HCT116 (cell line): Measurements from ENCODE around the gene FAT1. TPM values are rescaled to one million over a fixed set of nuclear protein-coding genes. Genes with fewer than 3 reads are reported as not detected.

Experiments used
- ATAC-seq: fragments of 200-7000 bp; cut with Tn5 transposase; 2 replicates; pipeline ENCODE4 v1.9.1; 2020; ENCODE audit warnings: mild to moderate bottlenecking, moderate library complexity
- BruUV-seq: library from RNA; stranded (reverse); fragments of 400-500 nt; replicated peaks from 2 replicates; lab custom pipeline; 2021; lab: Mats Ljungman, UMichigan
- CTCF ChIA-PET: fragments of 300-600 bp; sonication (Branson Sonifier 250); formaldehyde crosslinking; loops from one replicate; lab custom pipeline; 2021; ENCODE audit warnings: antibody characterized with exemption; lab: Charles Lee
- POLR2A ChIA-PET: fragments of 300-600, 350-600 bp; sonication (Branson Sonifier 250); formaldehyde crosslinking; loops from one replicate; lab custom pipeline; 2021; ENCODE audit warnings: antibody characterized with exemption; lab: Charles Lee
- RAD21 ChIA-PET, 2 experiments: fragments of 300-600 bp; sonication (Branson Sonifier 250); formaldehyde crosslinking; loops; one replicate each; lab custom pipeline; 2023; ENCODE audit warnings: low total read pairs in 2 of 2; ENCODE audit not compliant: uncharacterized antibody in 2 of 2, unreplicated experiment in 2 of 2, low non-redundant PET in 1 of 2; lab: Charles Lee
- DNase-seq: peaks from one replicate; pipeline ENCODE4 v3.0.0-alpha.2; 2010; ENCODE audit warnings: low read depth, low spot score
- H2AFZ ChIP-seq: fragments of 200-600 bp; shearing (Covaris generic), sonication (generic); 2 replicates; pipeline ENCODE4 v1.6.1; 2017; ENCODE audit warnings: low read depth, mixed run types, mixed read lengths, antibody characterized with exemption, low read length; ENCODE audit not compliant: poor library complexity, severe bottlenecking
- H3K27ac ChIP-seq: 2 replicates; pipeline ENCODE4 v1.5.1; 2012; ENCODE audit warnings: low read depth, low read length
- H3K27me3 ChIP-seq: fragments of 200-600 bp; sonication (generic); 2 replicates; pipeline ENCODE4 v1.6.1; 2016; ENCODE audit warnings: mixed run types, low read length, mixed read lengths; ENCODE audit not compliant: insufficient read depth
- H3K36me3 ChIP-seq, 2 experiments: fragments of 200-500 bp in 1 of 2; fragments of 200-600 bp in 1 of 2; sonication (Bioruptor generic) in 1 of 2; sonication (generic) in 1 of 2; 2 replicates each; pipeline versions ENCODE4 v1.5.1 to v1.6.1; 2014 to 2016; ENCODE audit warnings: low read length in 2 of 2, inconsistent platforms in 1 of 2, mixed read lengths in 1 of 2, mixed run types in 1 of 2; ENCODE audit not compliant: insufficient read depth in 2 of 2, control insufficient read depth in 1 of 2
- H3K4me1 ChIP-seq, 2 experiments: fragments of 200-600 bp in 1 of 2; sonication (generic) in 1 of 2; 2 replicates each; pipeline versions ENCODE4 v1.5.1 to v1.6.1; 2012 to 2017; ENCODE audit warnings: low read length in 2 of 2, inconsistent platforms in 1 of 2, mild to moderate bottlenecking in 1 of 2, mixed read lengths in 1 of 2, mixed run types in 1 of 2, moderate library complexity in 1 of 2; ENCODE audit not compliant: insufficient read depth in 2 of 2, control insufficient read depth in 1 of 2
- H3K4me2 ChIP-seq: fragments of 200-600 bp; sonication (generic); 2 replicates; pipeline ENCODE4 v1.6.1; 2017; ENCODE audit warnings: mixed run types, low read length, mixed read lengths
- H3K4me3 ChIP-seq, 2 experiments: fragments of 200-600 bp in 1 of 2; sonication (generic) in 1 of 2; replicated peaks in 1 of 2; 2 replicates each; pipeline ENCODE4 v1.5.1; 2011 to 2016; ENCODE audit warnings: low read length in 2 of 2, control low read depth in 1 of 2, low read depth in 1 of 2, mild to moderate bottlenecking in 1 of 2, mixed read lengths in 1 of 2, mixed run types in 1 of 2
- H3K79me2 ChIP-seq: fragments of 200-600 bp; sonication (generic); 2 replicates; pipeline ENCODE4 v1.6.1; 2017; ENCODE audit warnings: mild to moderate bottlenecking, mixed run types, low read length, moderate library complexity, mixed read lengths; ENCODE audit not compliant: insufficient read depth
- H3K9ac ChIP-seq: fragments of 200-600 bp; sonication (generic); 2 replicates; pipeline ENCODE4 v1.6.1; 2016; ENCODE audit warnings: low read length, mixed read lengths
- H3K9me2 ChIP-seq: fragments of 200-600 bp; sonication (generic), shearing (Covaris generic); 2 replicates; pipeline ENCODE4 v1.6.1; 2017; ENCODE audit warnings: mixed run types, mild to moderate bottlenecking, moderate library complexity; ENCODE audit not compliant: insufficient read depth
- H3K9me3 ChIP-seq, 2 experiments: fragments of 200-500 bp in 1 of 2; fragments of 200-600 bp in 1 of 2; sonication (Bioruptor generic) in 1 of 2; sonication (generic) in 1 of 2; 2 replicates each; pipeline ENCODE4 v1.6.1; 2014 to 2017; ENCODE audit warnings: low read length in 2 of 2, mixed read lengths in 2 of 2, inconsistent platforms in 1 of 2, low read depth in 1 of 2, mild to moderate bottlenecking in 1 of 2, mixed run types in 1 of 2, moderate library complexity in 1 of 2; ENCODE audit not compliant: control insufficient read depth in 1 of 2, insufficient read depth in 1 of 2
- H4K20me1 ChIP-seq: fragments of 200-600 bp; sonication (generic), shearing (Covaris generic); 2 replicates; pipeline ENCODE4 v1.6.1; 2017; ENCODE audit warnings: mixed run types, mild to moderate bottlenecking, moderate library complexity; ENCODE audit not compliant: insufficient read depth
- POLR2AphosphoS5 ChIP-seq: IDR thresholded peaks from 2 replicates; pipeline ENCODE4 v1.6.1; 2011; ENCODE audit warnings: mild to moderate bottlenecking, low read depth, low read length, moderate library complexity
- REST ChIP-seq: IDR thresholded peaks from 2 replicates; pipeline ENCODE4 v1.6.1; 2012; ENCODE audit warnings: low read depth
- TCF7L2 ChIP-seq: IDR thresholded peaks from 2 replicates; pipeline ENCODE4 v1.7.0; 2011; ENCODE audit warnings: borderline replicate concordance, inconsistent platforms; ENCODE audit not compliant: insufficient read depth, insufficient read length; ENCODE audit errors: extremely low read depth
- ZBTB33 ChIP-seq: IDR thresholded peaks from 2 replicates; pipeline ENCODE4 v1.6.1; 2011; ENCODE audit warnings: mild to moderate bottlenecking, low read length, moderate library complexity; ENCODE audit not compliant: insufficient replicate concordance; ENCODE audit errors: extremely low read depth
- intact Hi-C: fragments of 100-400 bp; cut with micrococcal nuclease; formaldehyde crosslinking; loops from 2 replicates; pipeline ENCODE4 v1.10.0; 2022
- total RNA-seq: library from RNA; stranded (reverse); gene quantifications from one replicate; pipeline ENCODE4 v1.2.1, GENCODE V29; 2021; ENCODE audit not compliant: unreplicated experiment

The FAT1 gene
- total RNA-seq, 1 experiment from 2014 or later, result 676 TPM

GRCh38 chr4:186586205-186586604, 137.5 kb downstream of the FAT1 start:
- Histone ChIP-seq H3K27me3 (no peaks in the 10 kb centered on the region), H3K79me2 (peaks cover 97% of the 10 kb centered on the region), H3K36me3 (peaks cover 72 to 85% of the 10 kb centered on the region in 2 experiments), H3K4me2 (no peak overlapping the region), H3K4me3 (no peak overlapping the region), H3K27ac (no peak overlapping the region; the same call in 1 of the 2 replicates), H3K9me2 (no peaks in the 10 kb centered on the region), H2AFZ (no peak overlapping the region), H3K4me1 (no peaks in the 10 kb centered on the region), H3K9ac (no peak overlapping the region), H3K9me3 (no peaks in the 10 kb centered on the region), H4K20me1 (peaks cover 55% of the 10 kb centered on the region)
- no TSS peak for BruUV-seq
- ChIA-PET RAD21 (no interaction called here), POLR2A (no interaction called here), CTCF (interaction anchor here (2.1 kb wide), 1 partner anchor 9 kb away, joined by 7 read pairs; no protein-coding TSS in a partner anchor)
- ATAC-seq, result no peak
- no peak for DNase-seq
- intact Hi-C loops, result no loop called here
- peak; percentile 41; the same call in 1 of the 2 replicates for TF ChIP-seq POLR2AphosphoS5
- TF ChIP-seq TCF7L2, result no peak
- no peak for TF ChIP-seq ZBTB33
- TF ChIP-seq REST, result no peak
